Superior temporal gyrus (tissue), 1 donor: ENCODE data around the gene HIF1A.
"Not testable (repeated sequence)": the region's sequence is repeated elsewhere in the genome, so short reads cannot be mapped to it uniquely, and the experiment has no call there.

Experiments
- DNase-seq: peaks from one replicate; pipeline ENCODE4 v3.0.0-alpha.2; 2016; ENCODE audit errors: extremely low spot score

Gene HIF1A

GRCh38 chr14:61708693-61709092 is 13.4 kb downstream of the HIF1A start:
- DNase-seq = not testable (repeated sequence)

GRCh38 chr14:61710853-61711817 is 15.8 kb downstream of the HIF1A start:
- DNase-seq = no peak

- DNase-seq = no peak
These were observed 16.8 kb downstream of the HIF1A start for GRCh38 chr14:61712137-61712536.

GRCh38 chr14:61713724-61714437 is 18.6 kb downstream of the HIF1A start:
- DNase-seq = no peak

- DNase-seq = no peak
These were observed 21.6 kb downstream of the HIF1A start for GRCh38 chr14:61716956-61717355.

GRCh38 chr14:61718039-61718438 is 22.7 kb downstream of the HIF1A start:
- no peak for DNase-seq

- DNase-seq = no peak
These were observed 24.3 kb downstream of the HIF1A start for GRCh38 chr14:61719344-61720293.

- DNase-seq = no peak
These were observed 25.0 kb downstream of the HIF1A start for GRCh38 chr14:61720294-61720661.

- DNase-seq = no peak
These were observed 25.4 kb downstream of the HIF1A start for GRCh38 chr14:61720741-61721140.

GRCh38 chr14:61724133-61724532 is 28.8 kb downstream of the HIF1A start:
- no peak for DNase-seq

GRCh38 chr14:61726778-61727658 is 31.7 kb downstream of the HIF1A start:
- DNase-seq = no peak

GRCh38 chr14:61730756-61731373 is 35.6 kb downstream of the HIF1A start:
- DNase-seq = peak; percentile 72

- DNase-seq = no peak
These were observed 38.7 kb downstream of the HIF1A start for GRCh38 chr14:61733972-61734371.

- DNase-seq = no peak
These were observed 41.4 kb downstream of the HIF1A start for GRCh38 chr14:61736751-61737150.

GRCh38 chr14:61737915-61738314 is 42.6 kb downstream of the HIF1A start:
- DNase-seq = no peak

GRCh38 chr14:61739133-61739532 is 43.8 kb downstream of the HIF1A start:
- no peak for DNase-seq

- DNase-seq = no peak
These were observed 47.1 kb downstream of the HIF1A start for GRCh38 chr14:61742371-61742770.

- no peak for DNase-seq
These were observed 48.9 kb downstream of the HIF1A start for GRCh38 chr14:61744238-61744637.

- not testable (repeated sequence) for DNase-seq
These were observed 51.0 kb downstream of the HIF1A start for GRCh38 chr14:61746346-61746745.

- DNase-seq = no peak
These were observed 51.6 kb downstream of the HIF1A start for GRCh38 chr14:61746881-61747280.
